Thyroid gland (tissue), 4 donors: Measurements from ENCODE around the gene ADIG.

Source experiments
- POLR2A ChIP-seq, 2 donors: fragments of 450-650 bp; IDR thresholded peaks; one replicate each; pipeline ENCODE4 v1.6.1; 2017; ENCODE audit warnings: antibody characterized with exemption in 2 of 2, mild to moderate bottlenecking in 2 of 2, moderate library complexity in 1 of 2
- TF ChIP-seq, protein P1 (sequence below), 6 experiments: fragments of 200-600 bp in 3 of 6; fragments of 450-650 bp in 3 of 6; sonication (generic) in 3 of 6; IDR thresholded peaks; one replicate each; pipeline ENCODE4 v1.5.1; 2016 to 2019; ENCODE audit warnings: antibody characterized with exemption in 6 of 6, mild to moderate bottlenecking in 2 of 6, inconsistent platforms in 1 of 6, moderate library complexity in 1 of 6

DNA sequence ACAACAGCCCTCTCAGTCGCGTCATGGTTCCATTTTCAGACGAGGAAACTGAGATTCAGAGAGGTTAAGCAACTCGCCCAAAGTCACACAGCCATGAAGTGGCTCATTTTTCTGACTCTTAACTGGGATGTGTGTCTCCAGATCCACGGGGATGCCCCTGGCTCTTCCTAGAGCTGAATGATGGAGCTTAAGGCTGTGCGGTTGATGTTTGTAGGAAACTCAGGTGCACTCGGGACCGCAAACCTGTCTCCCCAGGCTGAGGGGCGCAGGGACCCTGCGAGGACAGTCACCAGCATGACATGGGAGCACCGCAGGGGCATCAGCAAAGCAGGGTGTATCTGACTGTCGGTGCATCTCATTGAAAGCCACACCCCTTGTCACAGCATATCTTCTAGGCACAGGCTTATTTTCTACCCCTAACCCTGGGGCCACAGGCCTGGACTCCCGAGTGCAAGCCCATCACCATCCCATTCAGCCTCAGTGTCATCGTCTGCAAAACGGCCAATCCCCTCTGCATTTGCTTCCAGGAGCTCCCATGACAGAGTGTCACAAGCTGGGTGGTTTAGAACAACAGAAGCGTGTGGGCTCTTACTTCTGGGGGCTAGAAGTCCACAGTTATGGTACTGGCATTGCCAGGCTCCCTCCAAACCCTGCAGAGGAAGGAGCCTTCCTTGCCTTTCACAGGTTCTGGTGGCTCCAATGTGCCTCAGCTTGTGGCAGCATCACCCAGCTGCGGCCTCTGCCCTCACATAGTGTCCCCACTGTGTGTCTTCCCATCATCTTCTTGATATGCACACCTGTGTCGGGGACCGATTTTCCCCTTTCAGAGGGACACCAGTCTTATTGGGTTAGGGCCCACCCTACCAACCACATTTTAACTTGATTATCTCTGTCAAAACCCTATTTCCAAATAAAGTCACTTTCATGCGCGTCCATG lies 10.7 kb downstream of the ADIG start:
- TF ChIP-seq, protein P1, sequence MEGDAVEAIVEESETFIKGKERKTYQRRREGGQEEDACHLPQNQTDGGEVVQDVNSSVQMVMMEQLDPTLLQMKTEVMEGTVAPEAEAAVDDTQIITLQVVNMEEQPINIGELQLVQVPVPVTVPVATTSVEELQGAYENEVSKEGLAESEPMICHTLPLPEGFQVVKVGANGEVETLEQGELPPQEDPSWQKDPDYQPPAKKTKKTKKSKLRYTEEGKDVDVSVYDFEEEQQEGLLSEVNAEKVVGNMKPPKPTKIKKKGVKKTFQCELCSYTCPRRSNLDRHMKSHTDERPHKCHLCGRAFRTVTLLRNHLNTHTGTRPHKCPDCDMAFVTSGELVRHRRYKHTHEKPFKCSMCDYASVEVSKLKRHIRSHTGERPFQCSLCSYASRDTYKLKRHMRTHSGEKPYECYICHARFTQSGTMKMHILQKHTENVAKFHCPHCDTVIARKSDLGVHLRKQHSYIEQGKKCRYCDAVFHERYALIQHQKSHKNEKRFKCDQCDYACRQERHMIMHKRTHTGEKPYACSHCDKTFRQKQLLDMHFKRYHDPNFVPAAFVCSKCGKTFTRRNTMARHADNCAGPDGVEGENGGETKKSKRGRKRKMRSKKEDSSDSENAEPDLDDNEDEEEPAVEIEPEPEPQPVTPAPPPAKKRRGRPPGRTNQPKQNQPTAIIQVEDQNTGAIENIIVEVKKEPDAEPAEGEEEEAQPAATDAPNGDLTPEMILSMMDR (IDR thresholded peaks at IDR 0.05): no peak
- TF ChIP-seq POLR2A (IDR thresholded peaks at IDR 0.05): no peak
